Keratinocyte (primary cell): ENCODE results near the gene GJA8.

ENCODE experiments used
- EZH2 ChIP-seq: IDR thresholded peaks from one replicate; pipeline ENCODE4 v1.6.1; 2012; ENCODE audit warnings: inconsistent platforms, mild to moderate bottlenecking, low read length, moderate library complexity
- TF ChIP-seq, protein P1 (sequence below), 3 experiments: IDR thresholded peaks in 1 of 3; conservative IDR thresholded peaks in 1 of 3; optimal IDR thresholded peaks in 1 of 3; 2 replicates in 2 of 3; 3 replicates in 1 of 3; pipeline versions ENCODE3 to v1.5.1; 2011; ENCODE audit warnings: low read length in 3 of 3, mild to moderate bottlenecking in 3 of 3, moderate library complexity in 2 of 3, control low read depth in 1 of 3, inconsistent platforms in 1 of 3; ENCODE audit not compliant: insufficient read depth in 2 of 3; ENCODE audit errors: extremely low read depth in 1 of 3

DNA sequence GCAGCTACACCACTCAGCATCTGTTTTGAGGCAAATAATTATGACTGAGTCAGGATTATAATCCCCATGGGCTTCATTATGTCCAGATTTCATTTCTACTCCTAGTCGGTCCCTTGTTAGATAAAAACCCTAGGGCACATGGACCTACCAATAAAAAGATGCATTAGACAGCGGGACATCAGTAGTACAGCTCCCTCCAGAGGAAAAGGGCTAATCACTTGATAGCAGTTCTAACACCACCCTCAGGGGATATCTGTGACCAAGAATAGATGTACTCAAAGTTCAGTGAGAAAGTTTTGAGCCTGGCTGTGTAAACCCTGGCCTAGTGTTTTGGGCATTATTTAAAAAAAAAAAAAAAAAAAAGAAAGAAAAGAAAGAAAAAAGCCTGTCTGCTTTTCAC, 10.0 kb downstream of the GJA8 start:
- TF ChIP-seq, protein P1, sequence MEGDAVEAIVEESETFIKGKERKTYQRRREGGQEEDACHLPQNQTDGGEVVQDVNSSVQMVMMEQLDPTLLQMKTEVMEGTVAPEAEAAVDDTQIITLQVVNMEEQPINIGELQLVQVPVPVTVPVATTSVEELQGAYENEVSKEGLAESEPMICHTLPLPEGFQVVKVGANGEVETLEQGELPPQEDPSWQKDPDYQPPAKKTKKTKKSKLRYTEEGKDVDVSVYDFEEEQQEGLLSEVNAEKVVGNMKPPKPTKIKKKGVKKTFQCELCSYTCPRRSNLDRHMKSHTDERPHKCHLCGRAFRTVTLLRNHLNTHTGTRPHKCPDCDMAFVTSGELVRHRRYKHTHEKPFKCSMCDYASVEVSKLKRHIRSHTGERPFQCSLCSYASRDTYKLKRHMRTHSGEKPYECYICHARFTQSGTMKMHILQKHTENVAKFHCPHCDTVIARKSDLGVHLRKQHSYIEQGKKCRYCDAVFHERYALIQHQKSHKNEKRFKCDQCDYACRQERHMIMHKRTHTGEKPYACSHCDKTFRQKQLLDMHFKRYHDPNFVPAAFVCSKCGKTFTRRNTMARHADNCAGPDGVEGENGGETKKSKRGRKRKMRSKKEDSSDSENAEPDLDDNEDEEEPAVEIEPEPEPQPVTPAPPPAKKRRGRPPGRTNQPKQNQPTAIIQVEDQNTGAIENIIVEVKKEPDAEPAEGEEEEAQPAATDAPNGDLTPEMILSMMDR (optimal IDR thresholded peaks at IDR 0.05 in 1 of 3, IDR thresholded peaks at IDR 0.05 in 1 of 3, conservative IDR thresholded peaks at IDR 0.05 in 1 of 3; ENCODE audit: extremely low read depth in 1 of 3, insufficient read depth in 2 of 3, low read length in 3 of 3) = no peak
- TF ChIP-seq EZH2 = no peak
